ENCODE measurements around the gene ZYG11B. TPM values are rescaled to one million over a fixed set of nuclear protein-coding genes. Genes with fewer than 3 reads are reported as not detected.
A peak's percentile ranks its signal among the peaks of the same experiment; 100 is the strongest.

Gene ZYG11B
- total and polyA plus RNA-seq, 9 of the 15 experiments (the other 6 are each of a cell fraction or from before 2014, with no cell fraction given): 4.9 to 22.2 (median 12.2) TPM

GRCh38 chr1:52702886-52703787, 23.1 kb upstream of the ZYG11B start (continued):
- TF ChIP-seq FOXA3 (CRISPR knock-in tag; conservative IDR thresholded peaks at IDR 0.05 in 1 of 2, IDR thresholded peaks at IDR 0.05 in 1 of 2): peak in 1 of 2 experiments; percentile 49; a peak in 1 of 4 replicates
- TF ChIP-seq MCM3 (IDR thresholded peaks at IDR 0.05): no peak
- TF ChIP-seq FOXK2 (conservative IDR thresholded peaks at IDR 0.05 in 1 of 2, IDR thresholded peaks at IDR 0.05 in 1 of 2; ENCODE audit: low read depth in 2 of 2): peak; percentile 88 to 91
- peak; percentile 94 for TF ChIP-seq TFE3 (CRISPR knock-in tag; IDR thresholded peaks at IDR 0.05)
- TF ChIP-seq SLC30A9 (CRISPR knock-in tag; IDR thresholded peaks at IDR 0.05): no peak
- 0 out of 2 replicates have a peak, but pooled peaks have one; percentile 46 for TF ChIP-seq ZNF589 (CRISPR knock-in tag; IDR thresholded peaks at IDR 0.05; ENCODE audit: low read depth)
- no peak for TF ChIP-seq MLX (CRISPR knock-in tag; conservative IDR thresholded peaks at IDR 0.05)
- no peak for TF ChIP-seq RFX7 (CRISPR knock-in tag; IDR thresholded peaks at IDR 0.05)
- TF ChIP-seq SNIP1 (IDR thresholded peaks at IDR 0.05; ENCODE audit: low read depth): no peak
- TF ChIP-seq NFATC3 (IDR thresholded peaks at IDR 0.05): no peak
- no peak for TF ChIP-seq GTF2B (IDR thresholded peaks at IDR 0.05; ENCODE audit: extremely low read depth, insufficient read length)
- no peak for TF ChIP-seq ZNF695 (CRISPR knock-in tag; IDR thresholded peaks at IDR 0.05)
- TF ChIP-seq USF1 (CRISPR knock-in tag; IDR thresholded peaks at IDR 0.05): peak; percentile 98
- TF ChIP-seq RBM14 (IDR thresholded peaks at IDR 0.05; ENCODE audit: borderline replicate concordance, insufficient read depth, low read depth, low read length): no peak
- TF ChIP-seq HNRNPH1 (optimal IDR thresholded peaks at IDR 0.05; ENCODE audit: low read depth, low read length): no peak
- peak; percentile 70; the same call in 1 of the 2 replicates for TF ChIP-seq ZFP91 (CRISPR knock-in tag; IDR thresholded peaks at IDR 0.05)
- TF ChIP-seq ZNF79 (CRISPR knock-in tag; IDR thresholded peaks at IDR 0.05; ENCODE audit: low read depth): no peak
- 0 out of 2 replicates have a peak, but pooled peaks have one; percentile 38 for TF ChIP-seq SMARCE1 (IDR thresholded peaks at IDR 0.05)
- TF ChIP-seq DACH1 (IDR thresholded peaks at IDR 0.05; ENCODE audit: partially characterized antibody): no peak
- no peak for TF ChIP-seq ZNF586 (CRISPR knock-in tag; conservative IDR thresholded peaks at IDR 0.05)
- peak; percentile 86; the same call in 1 of the 2 replicates for TF ChIP-seq KAT7 (CRISPR knock-in tag; IDR thresholded peaks at IDR 0.05; ENCODE audit: borderline replicate concordance)
- TF ChIP-seq CHD2 (IDR thresholded peaks at IDR 0.05; ENCODE audit: low read depth, low read length): peak; percentile 60
- TF ChIP-seq ZNF311 (CRISPR knock-in tag; IDR thresholded peaks at IDR 0.05): no peak

All from K562 (cell line).